HG02588 (cell line): Measurements from ENCODE around the gene PIKFYVE.
"Not testable (repeated sequence)": the region's sequence is repeated elsewhere in the genome, so short reads cannot be mapped to it uniquely, and the experiment has no call there.

ENCODE experiments used
- ATAC-seq: cut with Tn5 transposase; IDR thresholded peaks from one replicate; pipeline ENCODE4 v1.9.1; 2021; ENCODE audit warnings: mild to moderate bottlenecking, moderate library complexity; ENCODE audit not compliant: unreplicated experiment

The PIKFYVE gene

GRCh38 chr2:208300847-208301618 lies 35.0 kb downstream of the PIKFYVE start:
- no peak for ATAC-seq

DNA sequence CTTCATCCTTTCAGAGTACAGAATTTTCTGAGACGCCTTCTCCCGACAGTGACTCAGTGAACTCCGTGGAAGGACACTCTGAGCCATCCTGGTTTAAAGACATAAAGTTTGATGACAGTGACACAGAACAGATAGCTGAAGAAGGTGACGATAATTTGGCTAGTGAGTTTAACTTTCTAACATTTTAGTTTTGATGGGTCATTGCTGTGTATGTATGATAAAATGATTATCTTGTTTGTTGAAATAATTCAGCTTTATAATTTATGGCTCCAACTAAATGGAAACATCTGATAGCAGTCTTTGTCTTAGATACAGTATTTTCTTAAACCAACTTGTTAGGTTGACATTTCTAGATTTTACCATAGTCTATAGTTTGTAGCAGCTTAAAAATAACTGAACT lies 38.1 kb downstream of the PIKFYVE start:
- ATAC-seq: no peak

DNA sequence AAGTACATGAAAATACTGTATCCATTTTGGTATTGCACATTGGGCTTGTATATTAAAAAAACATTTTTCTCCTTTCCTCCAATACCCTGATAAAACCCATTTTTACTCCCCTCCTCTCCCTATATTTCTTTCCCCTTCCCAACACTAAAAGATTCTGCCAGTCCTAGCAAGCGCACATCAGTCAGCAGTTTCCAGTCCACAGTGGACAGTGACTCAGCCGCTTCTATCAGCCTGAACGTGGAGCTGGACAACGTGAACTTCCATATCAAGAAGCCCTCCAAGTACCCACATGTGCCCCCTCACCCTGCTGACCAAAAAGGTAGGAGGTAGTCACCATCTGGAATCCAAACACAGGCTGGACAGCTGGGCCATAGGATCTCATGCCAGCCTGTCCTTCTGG lies 38.6 kb downstream of the PIKFYVE start:
- ATAC-seq: no peak

DNA sequence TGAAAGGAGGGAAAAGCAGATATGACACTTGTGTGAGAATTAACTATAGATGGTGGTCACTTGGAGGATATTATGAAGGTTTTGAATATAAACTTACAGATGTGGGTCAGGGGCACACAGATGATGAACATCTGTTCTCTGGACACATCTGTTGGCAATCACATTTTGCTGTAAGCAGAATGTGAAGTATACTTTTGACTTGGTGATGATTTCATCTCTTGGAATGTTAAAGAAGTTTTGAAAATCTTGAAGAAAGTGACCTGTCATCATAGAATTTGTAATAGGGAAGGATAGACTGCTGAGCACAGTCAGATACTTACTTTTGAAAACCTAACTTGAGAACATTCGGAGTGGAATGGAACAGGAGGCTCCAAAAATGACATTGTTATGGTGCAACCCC lies 40.2 kb downstream of the PIKFYVE start:
- no peak for ATAC-seq

DNA sequence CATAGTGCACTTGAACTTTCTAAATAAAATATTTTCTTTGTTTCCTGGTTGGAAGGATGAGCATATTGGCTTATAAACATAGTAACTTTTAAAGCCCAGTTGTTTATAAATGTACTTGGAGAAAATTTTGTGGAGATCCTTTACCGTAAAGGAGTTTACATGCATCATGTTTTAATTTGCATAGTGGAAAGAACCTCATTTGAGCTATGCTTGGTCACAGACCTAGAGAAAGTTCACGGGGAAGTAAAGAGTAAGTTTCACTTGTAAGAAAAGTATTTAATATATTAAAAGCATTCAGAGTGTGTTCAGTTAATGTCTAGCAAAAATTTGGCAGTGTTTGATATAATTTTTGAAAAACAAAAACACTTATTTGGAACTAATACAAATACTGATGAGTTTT lies 45.3 kb downstream of the PIKFYVE start:
- peak; percentile 71 for ATAC-seq

- ATAC-seq: peak; percentile 43
Measured at GRCh38 chr2:208311954-208312353, 45.9 kb downstream of the PIKFYVE start.

- ATAC-seq: peak; percentile 52
Measured at GRCh38 chr2:208315081-208315788, 49.2 kb downstream of the PIKFYVE start.

DNA sequence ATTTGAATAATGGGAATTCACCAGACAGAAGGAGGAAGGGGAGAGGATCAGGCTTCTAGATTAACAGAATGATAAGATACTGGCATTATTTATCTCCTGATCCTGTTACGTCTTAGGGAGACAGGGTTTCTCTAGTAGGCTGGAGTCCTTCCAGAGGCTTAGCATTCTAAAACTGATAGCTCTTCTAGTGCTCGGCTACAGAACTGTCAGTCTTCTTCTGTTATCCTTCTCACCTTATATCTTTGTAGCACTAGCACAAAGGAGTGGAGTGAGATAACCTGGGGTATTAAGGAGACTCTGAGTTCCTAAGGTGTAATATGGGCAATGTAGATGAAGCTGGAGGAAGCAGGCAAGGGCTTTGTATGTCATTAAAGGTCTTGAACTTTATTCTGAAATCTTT lies 52.1 kb downstream of the PIKFYVE start:
- no peak for ATAC-seq

DNA sequence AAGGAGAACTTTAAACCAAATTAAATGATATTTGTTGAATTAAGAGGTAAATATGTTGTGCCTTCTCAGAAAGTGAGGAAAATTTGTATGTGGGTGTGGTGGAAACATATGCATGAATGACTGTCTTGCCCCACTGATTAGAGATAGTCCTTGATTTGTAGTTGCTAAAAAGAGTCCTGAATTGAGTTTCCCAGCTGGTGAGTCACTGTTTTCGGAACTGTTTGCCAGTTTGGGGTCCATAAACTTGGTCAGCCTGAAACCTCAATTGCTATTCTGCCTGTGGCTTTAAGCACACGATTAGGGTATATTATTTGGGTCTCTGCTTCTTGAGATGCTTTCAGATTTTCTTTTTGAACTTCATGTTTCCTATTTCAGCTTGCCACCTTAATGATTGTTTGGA lies 53.3 kb downstream of the PIKFYVE start:
- ATAC-seq: no peak

DNA sequence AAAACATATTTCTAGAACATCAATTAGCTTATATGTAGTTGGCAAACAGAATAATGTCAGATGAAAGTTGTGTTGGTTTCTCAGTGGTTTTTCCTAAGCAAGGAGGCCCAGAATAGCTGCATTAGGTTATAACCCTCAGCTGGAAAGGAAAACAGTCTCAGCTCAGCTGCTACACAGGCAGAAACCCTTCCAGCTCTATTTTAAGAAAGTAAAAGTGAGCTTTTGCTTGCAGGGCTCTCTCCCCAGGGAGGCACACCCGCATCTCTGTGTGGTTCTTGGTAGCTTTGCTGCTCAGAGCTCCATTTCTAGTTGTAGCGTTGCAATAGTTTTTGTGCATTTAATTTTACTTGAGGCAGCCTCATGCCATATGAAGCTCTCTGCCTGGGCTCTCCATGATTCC lies 54.6 kb downstream of the PIKFYVE start:
- ATAC-seq: peak; percentile 96

DNA sequence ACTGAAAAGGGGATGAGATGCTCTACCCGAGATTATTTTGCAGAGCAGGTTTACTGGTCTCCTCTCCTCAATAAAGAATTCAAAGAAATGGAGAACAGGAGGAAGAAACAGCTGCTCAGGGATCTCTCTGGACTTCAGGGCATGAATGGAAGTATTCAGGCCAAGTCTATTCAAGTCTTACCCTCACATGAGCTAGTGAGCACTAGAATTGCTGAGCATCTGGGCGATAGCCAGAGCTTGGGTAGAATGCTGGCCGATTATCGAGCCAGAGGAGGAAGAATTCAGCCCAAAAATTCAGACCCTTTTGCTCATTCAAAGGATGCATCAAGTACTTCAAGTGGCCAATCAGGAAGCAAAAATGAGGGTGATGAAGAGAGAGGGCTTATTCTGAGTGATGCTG lies 60.0 kb downstream of the PIKFYVE start:
- no peak for ATAC-seq

DNA sequence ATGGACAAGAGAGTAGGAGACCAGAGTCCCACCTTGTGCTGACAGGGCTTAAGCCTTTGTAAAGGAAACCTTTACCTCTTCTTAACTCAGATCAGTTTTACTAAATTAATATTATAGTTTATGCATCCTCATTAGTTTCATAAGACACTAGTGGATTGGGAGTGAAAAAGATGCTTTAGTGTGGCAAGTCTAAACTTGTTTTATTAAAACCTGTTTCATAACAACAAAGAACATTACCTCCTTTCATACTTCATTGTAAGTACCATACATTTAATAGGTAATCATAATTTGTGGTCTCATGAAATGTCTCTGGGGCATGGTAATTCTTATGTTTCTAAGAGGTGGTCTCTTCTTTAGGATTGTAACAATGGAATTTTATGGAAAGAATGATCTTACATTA lies 63.4 kb downstream of the PIKFYVE start:
- no peak for ATAC-seq

GRCh38 chr2:208334230-208334629 lies 68.2 kb downstream of the PIKFYVE start:
- ATAC-seq: no peak

DNA sequence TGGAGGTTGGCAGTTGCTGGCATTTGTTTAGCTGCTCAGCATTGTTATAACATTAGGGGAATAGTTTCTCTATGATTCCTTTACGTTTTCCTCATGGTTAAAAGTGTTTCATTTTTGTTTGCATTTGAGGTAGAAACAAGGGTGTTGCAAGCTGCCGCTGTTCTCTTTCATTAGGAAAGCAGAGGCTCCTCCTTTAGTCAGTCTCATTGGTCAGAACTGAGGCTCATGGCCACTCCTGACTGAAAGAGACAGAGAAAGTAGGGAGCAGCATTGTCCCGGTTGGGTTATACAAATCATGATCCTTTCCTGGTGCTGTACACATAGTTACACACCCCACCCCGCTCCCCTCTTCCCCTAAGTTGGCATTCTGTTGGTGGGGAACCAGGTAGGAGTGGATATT lies 80.7 kb downstream of the PIKFYVE start:
- ATAC-seq: no peak

DNA sequence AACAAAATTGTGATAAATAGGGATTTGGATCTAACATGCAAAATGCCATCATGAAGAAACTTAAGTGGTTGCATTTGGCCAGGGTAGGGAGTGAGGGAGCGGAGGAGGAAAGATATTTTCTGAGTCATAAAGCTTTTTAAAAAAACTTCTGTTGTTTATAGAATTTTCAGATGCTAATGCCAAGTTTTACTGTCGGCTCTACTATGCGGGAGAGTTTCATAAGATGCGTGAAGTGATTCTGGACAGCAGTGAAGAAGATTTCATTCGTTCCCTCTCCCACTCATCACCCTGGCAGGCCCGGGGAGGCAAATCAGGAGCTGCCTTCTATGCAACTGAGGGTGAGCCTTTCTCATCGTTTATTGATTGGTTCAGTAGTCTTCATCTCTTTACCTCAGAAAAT lies 84.6 kb downstream of the PIKFYVE start:
- ATAC-seq: no peak

DNA sequence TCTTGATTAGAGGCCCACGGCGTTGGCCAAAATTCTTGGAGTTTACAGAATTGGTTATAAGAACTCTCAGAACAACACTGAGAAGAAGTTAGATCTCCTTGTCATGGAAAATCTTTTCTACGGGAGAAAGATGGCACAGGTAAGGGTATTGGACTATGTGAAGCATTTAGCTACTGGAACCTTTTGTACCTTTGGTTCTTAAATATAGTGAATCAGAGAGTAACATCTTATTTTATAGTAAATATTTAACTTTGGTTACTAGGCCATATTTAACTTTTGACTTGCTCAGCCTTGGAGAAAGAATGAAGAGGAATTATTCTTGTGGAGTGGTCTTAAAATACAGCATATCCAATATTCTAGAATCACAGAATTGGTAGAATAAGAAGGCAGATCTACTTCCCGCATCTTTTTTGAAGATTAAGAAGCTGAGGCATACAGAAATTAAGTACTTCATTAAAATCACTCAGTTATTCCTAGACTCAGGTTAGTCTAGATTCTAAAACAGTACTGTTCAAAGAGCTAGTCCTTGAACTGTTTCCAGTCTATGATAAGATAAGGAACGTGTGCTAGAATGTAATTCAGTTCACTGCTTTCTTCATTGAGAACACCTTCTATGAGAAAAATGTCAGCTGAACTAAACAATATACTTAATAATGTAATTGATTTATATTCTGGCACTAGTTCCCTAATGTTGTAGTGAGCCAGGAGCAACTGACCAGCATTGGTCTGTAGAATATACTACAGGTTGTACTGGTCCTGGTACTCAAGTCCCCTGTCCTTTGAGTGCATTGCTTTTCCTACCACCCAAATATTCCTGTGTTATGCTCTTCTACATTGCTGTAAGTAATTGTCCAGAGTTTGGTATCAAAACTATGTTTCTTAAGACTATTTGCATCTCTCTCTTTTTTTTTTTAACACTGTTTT lies 86.9 kb downstream of the PIKFYVE start:
- no peak for ATAC-seq

GRCh38 chr2:208354964-208355381 lies 88.9 kb downstream of the PIKFYVE start:
- ATAC-seq: no peak

- ATAC-seq: not testable (repeated sequence)
Measured at GRCh38 chr2:208356420-208356819, 90.4 kb downstream of the PIKFYVE start.

DNA sequence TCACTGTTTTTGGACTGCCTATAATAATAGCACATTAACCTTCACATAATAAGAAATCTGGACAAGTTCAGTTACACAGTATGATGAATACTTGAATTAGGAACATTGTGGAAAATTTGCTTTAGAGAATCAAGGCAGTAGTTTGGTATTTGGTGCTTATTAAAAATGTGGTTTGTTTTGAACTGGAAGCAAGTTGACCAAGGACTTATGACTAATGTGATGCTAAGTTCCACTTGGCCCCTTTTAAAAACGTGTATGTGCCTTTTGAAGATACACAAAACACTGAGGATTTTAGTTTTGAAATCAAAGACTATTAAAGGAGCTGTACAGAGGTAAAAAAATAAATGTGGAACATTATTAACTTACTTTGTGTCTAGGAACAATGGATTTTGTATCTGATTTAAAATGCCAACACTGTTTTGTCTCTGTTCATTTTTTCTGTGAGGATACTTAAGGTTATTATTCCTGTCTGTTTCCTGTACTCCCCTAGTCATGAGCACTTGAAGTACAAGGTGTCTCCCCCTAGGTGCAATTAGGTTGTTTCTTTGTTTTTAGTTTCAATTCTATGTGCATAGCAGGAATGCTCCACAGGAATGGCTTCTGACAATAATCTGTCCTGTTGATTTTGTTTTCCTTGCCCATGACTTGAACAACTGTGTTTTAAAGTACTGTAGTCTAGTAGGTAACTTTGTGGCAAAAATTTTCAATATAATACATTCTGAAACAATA lies 91.0 kb downstream of the PIKFYVE start:
- no peak for ATAC-seq

GRCh38 chr2:208358758-208359631 lies 92.9 kb downstream of the PIKFYVE start:
- no peak for ATAC-seq
